ENCODE results near the gene PAX1. TPM values are rescaled to one million over a fixed set of nuclear protein-coding genes. Genes with fewer than 3 reads are reported as not detected.

PAX1 gene
- polyA plus RNA-seq, 3 donors: not detected

GRCh38 chr20:21719592-21720214, 14.2 kb downstream of the PAX1 start:
- DNase-seq (ENCODE audit: low read depth in 3 of 3, low spot score in 2 of 3): peak in 1 of 3 donors; percentile 62

GRCh38 chr20:21725892-21726291, 20.4 kb downstream of the PAX1 start:
- DNase-seq (ENCODE audit: low read depth in 3 of 3, low spot score in 2 of 3): no peak

- DNase-seq (ENCODE audit: low read depth in 3 of 3, low spot score in 2 of 3): no peak
Measured at GRCh38 chr20:21729316-21729715, 23.9 kb downstream of the PAX1 start.

GRCh38 chr20:21739161-21739560, 33.7 kb downstream of the PAX1 start:
- no peak for DNase-seq (ENCODE audit: low read depth in 3 of 3, low spot score in 2 of 3)

GRCh38 chr20:21739682-21740081, 34.2 kb downstream of the PAX1 start:
- DNase-seq (ENCODE audit: low read depth in 3 of 3, low spot score in 2 of 3): no peak

- DNase-seq (ENCODE audit: low read depth in 3 of 3, low spot score in 2 of 3): no peak
Measured at GRCh38 chr20:21741266-21741665, 35.8 kb downstream of the PAX1 start.

- no peak for DNase-seq (ENCODE audit: low read depth in 3 of 3, low spot score in 2 of 3)
Measured at GRCh38 chr20:21762646-21763045, 57.2 kb downstream of the PAX1 start.

- DNase-seq (ENCODE audit: low read depth in 3 of 3, low spot score in 2 of 3): no peak
Measured at GRCh38 chr20:21767200-21767738, 61.8 kb downstream of the PAX1 start.

GRCh38 chr20:21767739-21768223, 62.3 kb downstream of the PAX1 start:
- DNase-seq (ENCODE audit: low read depth in 3 of 3, low spot score in 2 of 3): peak; percentile 12 to 15 (median 14)

Other genes starting within 250 kb of the PAX1 start
- not detected for gene NKX2-2, start 191.6 kb upstream of the PAX1 start, polyA plus RNA-seq (ENCODE audit: insufficient read length in 3 of 3)

Data from right renal cortex interstitium (tissue), 3 donors.